HG03575 (cell line): ENCODE data around the gene C10orf90.

Experiments used
- ATAC-seq: cut with Tn5 transposase; IDR thresholded peaks from one replicate; pipeline ENCODE4 v1.9.1; 2021; ENCODE audit not compliant: unreplicated experiment, insufficient number of reproducible peaks, low FRiP score; ENCODE audit errors: extremely low read depth

Gene C10orf90

DNA sequence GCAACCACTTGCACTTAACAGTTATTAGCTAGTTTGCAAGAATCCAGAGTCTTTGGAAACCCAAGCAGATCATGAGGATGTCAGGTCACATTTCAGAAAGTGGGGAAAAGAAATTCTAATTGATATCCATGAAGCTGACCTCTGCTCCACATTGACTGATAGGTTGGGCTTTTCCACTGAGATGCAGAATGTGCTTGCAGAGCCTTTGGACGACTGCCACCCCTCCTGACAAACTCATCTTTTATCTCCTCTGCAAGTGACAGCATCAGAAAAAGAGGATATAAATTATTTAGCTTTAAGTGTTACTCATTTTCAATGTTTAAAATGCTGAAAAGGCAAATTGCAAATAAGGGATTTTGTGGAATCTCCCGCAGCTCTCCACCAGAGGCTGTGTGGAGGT lies 75.3 kb downstream of the C10orf90 start:
- ATAC-seq: no peak

DNA sequence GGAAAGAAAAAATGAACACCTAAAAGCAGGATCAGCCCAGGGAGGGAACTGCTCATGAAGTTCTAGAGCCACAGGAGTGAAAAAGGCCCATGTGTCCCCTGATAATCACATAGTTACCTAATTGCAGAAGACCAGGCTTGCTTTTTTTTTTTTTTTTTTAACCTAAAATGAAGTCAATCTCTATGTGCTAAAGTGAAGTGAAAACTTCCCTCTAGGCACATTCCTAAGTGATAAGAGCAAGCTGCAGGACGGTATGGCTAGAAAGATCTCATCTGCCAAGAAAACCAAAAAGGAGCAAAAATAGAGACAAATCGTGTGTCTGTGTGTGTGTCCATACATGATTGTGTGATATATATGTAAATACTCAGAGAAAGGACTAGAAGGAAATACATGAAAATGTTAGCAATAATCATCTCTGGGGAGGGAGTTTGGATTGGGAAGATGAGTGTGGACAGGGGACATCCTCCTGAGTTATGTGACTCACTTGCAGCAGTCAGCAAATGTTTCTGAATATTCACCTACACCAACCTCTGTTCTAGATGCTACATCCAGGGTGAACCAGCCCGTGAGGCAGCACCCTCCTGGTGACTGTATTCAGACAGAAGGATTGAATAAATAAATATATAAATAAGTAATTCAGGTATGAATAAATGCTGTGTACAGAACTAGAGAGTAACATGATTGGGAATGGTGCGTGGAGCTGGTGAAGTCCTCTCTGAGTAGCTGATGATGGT lies 76.4 kb downstream of the C10orf90 start:
- no peak for ATAC-seq

DNA sequence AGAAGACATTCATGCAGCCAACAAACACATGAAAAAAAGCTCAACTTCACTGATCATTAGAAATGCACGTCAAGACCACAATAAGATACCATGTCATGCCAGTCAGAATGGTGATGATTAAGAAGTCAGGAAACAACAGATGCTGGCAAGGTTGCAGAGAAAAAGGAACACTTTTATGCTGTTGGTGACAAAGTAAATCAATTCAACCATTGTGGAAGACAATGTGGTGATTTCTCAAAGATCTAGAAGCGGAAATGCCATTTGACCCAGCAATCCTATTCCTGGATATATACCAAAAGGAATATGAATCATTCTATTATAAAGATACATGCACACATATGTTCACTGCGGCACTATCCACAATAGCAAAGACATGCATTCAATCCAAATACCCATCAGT lies 77.6 kb downstream of the C10orf90 start:
- no peak for ATAC-seq

DNA sequence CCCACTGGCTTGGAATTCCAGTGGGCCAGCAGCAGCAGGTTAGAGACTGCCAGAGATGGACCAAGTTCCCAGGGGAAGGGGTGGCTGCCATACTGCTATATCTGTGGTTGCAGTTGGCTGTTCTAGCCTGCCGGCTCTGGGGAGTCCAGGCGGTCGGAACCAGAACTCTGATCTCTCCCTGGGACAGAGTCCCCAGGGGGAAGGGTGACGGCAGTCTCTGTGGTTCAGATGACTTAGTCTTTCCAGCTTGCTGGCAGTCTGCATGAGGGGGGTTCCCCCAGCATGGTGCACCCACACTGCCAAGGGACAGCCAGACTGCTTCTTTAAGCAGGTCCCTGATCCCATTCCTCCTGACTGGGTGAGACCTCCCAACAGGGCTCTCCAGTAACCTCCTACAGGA lies 82.5 kb downstream of the C10orf90 start:
- ATAC-seq: no peak

DNA sequence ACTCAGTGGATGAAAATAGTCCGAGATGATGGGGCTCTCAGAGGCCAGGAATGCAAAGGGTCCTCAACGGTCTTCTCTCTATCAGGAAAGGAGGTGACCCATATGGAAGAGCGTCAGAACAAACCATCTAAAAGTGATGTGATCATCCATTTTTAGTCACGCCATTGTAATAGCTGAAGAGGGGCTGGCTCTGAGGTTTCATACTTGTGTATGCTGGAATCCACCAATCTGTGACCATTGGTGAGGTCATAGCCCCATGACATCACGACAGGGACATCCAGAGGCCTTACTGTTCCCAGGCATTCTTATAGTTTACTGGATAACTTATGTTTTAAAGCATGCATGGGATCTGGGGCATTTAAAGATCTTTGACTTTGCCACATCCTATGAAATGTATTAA lies 83.6 kb downstream of the C10orf90 start:
- no peak for ATAC-seq

DNA sequence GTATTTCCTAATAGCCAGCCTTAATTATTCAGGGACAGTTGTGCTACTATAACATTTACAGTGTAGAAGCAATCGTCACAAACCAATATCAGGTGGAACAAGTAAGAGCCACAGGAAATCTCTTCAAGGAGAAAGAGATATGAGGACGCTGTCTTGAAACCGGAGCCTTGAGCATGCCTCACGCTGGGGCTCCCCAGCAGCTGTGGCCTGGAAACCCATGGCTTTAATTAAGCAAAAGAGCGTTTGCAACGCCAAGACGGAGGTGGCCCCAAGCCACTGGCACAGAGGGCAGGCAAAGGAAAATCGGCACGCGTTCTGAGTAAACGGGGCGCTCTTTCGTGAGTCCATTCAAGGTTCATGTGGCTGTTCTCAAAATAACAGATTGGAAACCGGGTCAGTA lies 84.4 kb downstream of the C10orf90 start:
- ATAC-seq: no peak

DNA sequence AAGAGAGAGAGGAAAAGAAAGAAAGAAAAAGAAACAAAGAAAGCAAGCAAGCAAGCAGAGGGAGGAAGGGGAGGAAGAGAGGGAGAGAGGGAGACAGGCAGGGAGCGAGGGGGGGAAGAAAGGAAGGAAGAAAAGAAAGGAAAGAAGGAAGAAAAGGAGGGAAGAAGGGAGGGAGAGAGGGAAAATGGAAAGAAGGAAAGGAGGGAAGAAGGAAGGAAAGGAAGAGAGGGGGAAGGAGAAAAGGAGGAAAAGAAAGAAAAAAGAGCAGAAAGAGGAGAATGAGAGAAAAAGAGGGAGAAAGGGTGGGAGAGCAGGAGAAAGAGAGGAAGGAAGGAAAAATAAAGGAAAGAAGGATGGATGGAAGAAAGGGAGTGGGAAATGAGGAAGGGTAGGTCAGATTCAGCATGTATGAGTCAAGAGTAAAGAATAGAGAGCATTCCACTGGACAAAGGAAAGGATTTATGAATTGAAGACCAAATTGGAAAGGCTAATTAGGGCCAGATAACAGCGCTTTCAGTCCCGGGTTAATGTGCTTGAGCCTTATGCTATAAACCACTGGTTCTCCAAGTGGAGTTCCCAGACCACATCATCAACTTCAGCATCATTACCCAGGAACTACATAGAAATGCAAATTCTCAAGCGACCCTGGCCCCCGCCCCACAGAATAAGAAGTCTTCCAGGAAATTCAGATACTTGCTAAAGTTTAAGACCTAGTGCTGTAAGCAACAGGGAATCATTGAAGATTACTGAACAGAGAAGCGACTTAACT lies 85.1 kb downstream of the C10orf90 start:
- no peak for ATAC-seq

DNA sequence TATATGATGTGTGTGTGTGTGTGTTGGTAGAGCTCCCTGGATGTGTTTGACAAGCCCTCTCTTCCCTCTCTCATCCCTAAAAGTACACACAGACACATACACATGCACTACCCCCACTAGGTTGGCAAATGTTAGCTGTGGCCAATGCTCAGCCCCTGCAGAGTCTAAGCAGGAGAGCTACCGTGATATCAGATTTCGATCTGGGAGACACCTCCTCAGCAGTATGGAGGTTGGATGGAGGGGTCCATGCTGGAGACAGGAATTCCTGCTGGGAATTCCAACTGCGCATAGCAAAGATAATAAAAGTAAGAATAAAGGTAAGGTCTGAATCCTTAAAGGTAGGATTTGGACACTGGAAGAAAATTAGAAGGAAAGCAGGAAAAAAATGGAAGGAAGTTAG lies 85.7 kb downstream of the C10orf90 start:
- no peak for ATAC-seq

DNA sequence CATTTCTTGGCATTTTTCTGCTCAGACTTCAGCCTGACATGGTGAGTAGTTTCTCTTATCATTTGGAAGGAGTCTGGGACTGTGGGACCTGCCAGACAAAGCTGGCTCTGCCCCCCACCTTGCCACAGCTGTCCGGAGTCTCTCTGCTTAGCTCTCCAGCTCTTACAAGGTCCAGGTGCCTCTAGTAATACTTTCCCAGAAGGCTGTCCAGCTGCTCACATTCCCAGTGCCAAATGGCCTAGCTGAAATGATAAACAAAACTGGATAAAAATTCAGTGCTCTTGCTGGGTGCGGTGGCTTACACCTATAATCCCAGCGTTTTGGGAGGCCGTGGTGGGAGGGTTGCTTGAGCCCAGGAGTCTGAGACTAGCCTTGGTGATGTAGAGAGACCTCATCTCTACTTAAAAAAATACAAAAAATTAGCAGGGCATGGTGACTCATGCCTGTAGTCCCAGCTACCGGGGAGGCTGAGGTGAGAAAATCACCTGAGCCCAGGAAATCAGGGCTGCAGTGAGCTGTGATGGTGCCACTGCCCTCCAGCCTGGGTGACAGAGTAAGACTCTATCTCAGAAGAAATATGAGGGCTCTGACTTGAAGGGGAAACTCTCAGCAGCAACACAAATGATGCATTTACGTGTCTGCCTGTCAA lies 86.8 kb downstream of the C10orf90 start:
- no peak for ATAC-seq

DNA sequence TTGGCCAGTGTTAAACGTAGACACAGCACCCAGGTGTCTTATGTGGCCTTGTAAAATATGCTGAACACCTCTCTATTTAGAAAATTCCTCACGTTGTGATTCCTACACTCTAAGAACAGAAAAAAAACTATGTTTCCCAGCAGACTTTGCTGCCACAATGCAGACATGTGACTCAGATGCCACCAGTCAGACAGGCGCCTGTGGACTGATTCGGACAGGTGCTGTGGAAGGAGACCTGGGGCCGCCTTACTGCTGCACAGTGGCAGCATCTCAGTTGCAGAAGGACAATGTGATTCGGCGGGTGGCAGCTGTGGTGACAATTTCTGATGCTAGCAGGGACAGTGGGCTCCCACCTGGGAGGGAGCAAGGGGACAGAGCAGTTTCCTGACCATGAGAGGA lies 88.8 kb downstream of the C10orf90 start:
- ATAC-seq: no peak

DNA sequence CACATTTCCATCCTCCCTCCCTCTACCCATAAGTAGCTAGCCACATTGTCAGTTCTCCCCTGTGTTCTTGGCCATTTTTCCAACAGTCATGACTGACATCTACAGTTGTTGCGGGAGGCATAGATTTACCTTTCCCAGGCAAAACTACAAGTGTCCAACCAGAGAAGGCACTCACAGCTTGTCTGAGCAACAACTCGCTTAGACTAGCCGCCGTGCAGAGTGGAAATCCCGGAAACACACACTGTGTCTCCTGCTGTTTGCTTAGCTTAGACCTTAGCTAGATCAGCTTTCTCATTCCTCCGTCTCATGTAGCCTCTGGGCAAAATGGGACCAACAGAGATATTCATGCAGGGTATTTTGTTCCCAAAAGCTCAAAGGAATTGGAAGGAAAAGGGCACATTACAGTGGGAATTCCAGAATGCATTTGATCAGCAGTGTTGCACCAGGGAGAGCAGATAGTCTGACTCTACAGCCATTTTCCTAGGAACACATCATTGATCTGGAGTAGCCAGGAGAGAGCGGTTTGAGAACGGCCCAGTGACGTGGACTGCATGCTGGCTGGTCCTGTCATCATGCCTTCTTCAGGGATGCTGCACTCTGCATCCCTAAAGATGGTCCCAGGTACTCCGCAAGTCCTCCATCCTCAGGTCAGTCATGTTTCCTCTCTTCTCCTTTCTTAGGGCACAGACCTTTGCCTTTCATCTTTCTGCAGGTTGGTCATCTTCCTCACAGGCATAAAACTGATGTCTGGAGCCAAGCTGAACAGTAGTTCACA lies 89.4 kb downstream of the C10orf90 start:
- ATAC-seq: no peak

DNA sequence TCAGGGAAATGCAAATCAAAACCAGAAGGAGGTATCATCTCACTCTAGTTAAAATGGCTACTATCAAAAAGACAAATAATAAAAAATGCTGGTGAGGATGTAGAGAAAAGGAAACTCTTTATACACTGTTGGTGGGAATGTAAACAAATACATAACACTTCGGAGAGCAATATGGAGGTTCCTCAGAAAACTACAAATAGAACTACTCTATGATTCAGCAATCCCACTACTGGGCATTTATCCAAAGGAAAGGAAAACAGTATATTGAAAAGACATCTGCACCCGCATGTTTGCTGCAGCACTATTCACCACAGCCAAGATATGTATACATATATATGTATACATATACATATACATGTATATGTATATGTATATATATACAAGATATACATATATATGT lies 94.2 kb downstream of the C10orf90 start:
- no peak for ATAC-seq

DNA sequence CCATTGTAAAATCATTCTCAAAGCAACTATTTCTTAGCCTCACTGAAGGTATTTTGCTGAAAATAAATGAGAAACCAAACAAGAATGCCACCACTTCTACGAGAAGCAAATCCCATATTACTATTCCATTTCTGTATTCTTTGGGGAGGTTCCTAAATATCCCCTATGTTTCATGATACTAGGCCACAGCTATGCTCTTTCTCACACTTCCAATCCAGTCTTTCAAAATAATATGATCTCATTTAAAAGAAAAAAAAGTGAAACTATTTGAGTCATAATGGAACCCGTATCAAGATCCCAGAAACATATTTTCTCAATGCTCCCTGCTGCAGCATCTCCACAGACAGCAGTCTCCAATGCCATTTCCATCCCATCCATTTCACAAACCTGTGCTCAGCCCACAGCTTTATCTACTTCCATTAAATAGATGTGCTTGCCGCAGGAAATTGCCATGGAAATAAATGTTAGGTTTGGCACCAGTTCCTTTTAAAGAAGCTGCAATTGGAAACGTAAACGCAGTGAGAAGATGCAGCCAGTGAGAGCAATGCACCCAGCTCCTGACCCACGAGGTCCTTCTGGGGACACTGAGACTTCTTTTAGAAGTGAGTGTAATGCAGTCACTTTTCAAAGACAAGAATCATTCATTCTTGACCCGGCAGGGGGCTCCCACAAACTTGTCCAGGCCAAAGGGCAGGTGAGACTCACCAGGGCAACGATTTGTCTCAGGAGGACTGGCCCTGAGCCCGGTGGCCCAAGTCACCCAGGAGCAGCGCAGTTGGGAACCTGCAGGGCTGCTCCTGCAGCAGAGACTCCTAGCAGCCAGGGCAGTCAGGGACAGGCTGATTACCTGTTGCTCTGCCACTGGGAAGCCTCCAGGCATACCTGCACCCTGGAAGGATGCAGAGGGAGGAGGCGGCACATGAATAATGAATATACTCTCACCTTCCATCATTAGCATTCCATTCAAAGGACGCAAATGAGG lies 99.6 kb downstream of the C10orf90 start:
- ATAC-seq: no peak

DNA sequence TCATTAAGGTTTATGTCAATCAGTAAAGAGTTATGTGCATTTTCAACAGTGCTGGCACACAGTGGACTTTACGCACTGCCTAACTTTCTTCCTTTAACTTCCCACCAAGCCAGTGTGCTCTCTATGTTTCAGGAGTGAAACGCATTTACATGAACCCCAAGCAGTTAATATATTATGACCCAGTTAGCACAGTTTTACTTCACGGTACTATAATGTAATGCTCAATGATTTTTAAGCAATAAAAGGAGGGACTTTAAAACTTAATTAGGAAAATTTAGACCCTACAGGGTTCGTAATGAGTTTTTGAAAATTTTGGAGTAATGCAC lies 100.3 kb downstream of the C10orf90 start:
- ATAC-seq: no peak

DNA sequence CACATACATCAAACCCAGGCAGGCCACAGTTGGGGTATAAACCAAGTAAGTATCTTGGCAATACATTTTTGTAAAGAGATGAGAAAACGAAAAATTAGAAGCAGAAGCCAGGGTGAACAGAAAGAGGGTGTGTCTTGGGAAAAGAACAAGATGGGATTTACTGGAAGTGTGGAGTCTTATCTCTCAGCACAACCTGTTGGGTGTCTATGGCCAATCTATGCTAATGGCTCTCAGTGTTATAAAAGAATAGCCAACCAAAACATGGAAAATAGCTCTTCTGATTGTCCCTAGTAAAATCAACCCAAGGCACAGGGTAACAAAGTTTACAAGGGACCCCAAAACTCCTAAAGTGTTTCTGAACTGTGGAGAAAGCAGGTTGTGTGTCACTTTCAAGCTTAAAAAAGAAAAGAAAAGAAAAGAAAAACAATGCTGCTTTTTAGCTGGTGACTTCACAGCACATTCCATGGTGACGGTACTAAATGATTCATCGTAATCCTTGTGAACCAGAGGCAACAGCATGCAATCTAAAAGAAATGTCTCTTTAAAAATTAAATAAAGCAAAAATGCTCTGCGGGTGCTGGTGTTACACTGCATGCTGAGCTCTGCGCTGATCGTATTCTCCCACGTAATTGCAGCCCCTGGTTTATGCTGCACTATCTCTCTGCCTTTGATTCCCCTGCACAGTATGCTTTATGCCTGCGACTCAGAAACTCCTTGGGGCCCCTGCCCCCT lies 100.8 kb downstream of the C10orf90 start:
- no peak for ATAC-seq

DNA sequence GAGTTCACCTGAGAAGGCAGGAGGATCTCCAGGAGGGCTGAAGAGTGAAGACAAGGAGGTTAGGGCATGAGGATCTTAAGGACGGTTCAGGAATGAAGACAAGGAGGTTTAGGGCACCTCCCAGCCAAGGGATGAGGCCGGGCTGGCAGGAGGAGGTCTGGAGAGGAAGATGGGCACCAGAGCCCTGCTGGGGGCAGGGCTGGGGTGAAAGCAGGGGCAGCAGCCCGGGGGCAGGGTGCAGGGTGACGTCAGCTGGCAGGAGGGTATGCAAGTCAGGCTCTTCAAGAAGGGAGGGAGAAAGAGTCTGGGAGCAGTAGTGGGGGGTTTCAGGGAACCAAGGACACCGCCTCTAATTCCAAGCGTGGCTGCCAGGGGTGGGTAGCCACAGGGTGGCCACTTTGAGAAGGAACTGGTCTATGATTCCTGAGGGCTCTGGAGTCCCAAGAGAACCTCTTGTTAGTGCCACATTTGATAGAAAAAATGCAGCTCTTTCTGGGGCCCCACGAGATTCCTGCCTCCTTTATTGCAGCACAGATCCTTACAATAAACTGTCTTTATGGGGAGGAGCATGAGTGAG lies 101.6 kb downstream of the C10orf90 start:
- ATAC-seq: no peak

DNA sequence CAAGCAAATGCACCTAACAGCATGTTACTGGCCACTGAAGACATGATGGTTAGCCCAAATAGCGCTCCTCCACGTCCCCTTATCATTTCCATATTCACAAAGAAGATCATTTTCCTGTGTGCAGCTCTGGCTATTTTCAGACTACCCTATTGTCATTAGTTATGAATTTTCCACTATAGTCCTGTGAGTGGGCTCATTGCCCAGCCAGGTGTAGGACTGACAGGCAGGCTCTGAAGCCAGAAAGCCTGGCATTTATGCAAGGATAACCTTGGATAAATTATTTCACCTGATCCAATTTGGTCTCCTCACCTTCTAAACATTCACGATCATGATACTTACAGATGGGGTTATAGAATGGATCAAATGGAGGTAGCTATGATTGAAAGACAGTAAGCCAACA lies 104.6 kb downstream of the C10orf90 start:
- ATAC-seq: no peak

DNA sequence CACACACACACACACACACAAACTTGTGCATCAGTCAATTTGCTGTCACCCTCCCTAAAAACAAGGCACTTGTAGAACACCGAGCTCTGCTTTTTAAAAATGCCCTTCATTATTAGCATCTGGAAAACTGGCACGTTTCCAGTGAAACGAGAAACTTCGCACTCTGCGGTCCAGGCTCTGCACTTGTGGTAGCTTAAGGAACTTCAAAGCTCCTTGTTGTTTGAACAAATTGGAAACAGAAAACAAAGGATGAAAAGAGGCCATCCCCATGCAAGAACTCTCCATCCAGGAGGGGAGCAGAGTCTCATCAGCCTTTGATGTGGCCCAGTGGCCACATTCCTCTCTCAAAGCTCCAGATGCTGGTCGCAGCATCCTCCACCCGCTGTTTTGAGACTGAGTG lies 105.1 kb downstream of the C10orf90 start:
- no peak for ATAC-seq
